Astrocyte (in vitro differentiated cells and primary cell): ENCODE measurements around the gene B4GALT1.

ENCODE experiments used
- EZH2 ChIP-seq: IDR thresholded peaks from 2 replicates; pipeline ENCODE4 v1.6.1; 2012; ENCODE audit warnings: mild to moderate bottlenecking, low read length, inconsistent platforms; ENCODE audit not compliant: insufficient read depth
- TF ChIP-seq, protein P1 (sequence below): IDR thresholded peaks from 2 replicates; pipeline ENCODE4 v1.5.1; 2011; ENCODE audit warnings: low read depth, mild to moderate bottlenecking, inconsistent platforms, low read length, moderate library complexity; ENCODE audit not compliant: insufficient read depth

DNA sequence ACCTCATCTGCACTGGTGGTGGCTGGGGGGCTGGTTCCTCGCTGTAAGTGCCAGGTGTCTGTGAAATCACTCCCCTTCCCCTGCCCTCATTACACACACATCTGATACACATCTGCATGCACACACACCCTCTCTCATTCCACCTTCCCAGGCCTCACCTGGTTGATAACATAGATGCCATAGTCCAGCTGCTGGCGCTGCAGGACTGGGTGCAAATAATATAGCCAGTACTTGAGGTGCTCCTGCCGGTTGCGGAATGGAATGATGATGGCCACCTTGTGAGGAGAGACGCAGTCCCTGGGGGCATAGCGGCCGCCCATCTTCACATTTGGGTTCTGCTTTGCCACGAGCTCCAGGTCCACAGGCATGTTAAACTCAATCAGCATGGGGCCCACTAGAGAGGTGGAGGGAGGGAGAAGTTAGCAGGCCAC lies 32.1 kb downstream of the B4GALT1 start:
- TF ChIP-seq, protein P1, sequence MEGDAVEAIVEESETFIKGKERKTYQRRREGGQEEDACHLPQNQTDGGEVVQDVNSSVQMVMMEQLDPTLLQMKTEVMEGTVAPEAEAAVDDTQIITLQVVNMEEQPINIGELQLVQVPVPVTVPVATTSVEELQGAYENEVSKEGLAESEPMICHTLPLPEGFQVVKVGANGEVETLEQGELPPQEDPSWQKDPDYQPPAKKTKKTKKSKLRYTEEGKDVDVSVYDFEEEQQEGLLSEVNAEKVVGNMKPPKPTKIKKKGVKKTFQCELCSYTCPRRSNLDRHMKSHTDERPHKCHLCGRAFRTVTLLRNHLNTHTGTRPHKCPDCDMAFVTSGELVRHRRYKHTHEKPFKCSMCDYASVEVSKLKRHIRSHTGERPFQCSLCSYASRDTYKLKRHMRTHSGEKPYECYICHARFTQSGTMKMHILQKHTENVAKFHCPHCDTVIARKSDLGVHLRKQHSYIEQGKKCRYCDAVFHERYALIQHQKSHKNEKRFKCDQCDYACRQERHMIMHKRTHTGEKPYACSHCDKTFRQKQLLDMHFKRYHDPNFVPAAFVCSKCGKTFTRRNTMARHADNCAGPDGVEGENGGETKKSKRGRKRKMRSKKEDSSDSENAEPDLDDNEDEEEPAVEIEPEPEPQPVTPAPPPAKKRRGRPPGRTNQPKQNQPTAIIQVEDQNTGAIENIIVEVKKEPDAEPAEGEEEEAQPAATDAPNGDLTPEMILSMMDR, result no peak
- TF ChIP-seq EZH2, result no peak
